ENCODE measurements around the gene JAG2.

DNA sequence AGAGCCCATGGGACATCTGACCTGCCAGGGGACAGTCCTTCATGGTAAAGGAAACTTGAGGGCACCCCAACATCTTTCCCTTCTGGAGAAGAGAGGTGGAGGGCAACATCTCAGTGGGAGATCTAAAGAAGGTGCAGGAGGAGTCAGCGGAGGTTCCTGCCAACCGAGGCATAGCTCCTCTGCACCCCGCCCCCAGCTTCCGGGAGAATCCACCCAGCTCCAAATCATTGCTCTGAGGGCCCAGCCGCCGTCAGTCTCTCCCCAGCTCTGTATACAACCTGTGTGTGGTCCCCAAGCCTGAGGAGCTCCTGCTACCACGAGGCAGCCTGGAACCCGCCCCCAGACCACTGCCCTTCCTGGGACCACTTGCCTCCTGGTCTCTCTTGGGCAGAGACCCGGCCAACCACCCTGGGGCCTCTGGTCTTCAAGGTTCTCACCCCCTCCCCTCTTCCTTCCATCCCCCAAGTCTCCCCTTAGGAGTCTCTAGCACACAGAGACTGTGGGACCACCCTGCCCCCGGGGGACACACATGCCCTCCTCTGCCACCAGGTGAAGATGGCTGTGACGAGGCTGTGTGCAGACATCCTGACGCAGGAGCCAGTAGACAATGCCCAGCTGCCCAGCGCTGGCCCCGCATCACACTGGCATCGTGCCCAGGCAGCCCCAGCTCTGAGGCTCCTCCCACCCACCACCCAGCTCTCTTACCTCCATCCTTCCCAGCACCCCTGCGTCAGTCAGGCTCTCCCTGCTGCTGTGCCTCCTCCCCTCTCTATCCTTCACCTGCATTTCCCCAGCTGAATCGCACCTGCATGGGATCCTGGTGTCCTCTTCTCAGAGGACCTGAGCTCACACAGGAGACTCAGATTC lies 25.6 kb upstream of the JAG2 start:
- TF ChIP-seq POLR2A (IDR thresholded peaks at IDR 0.05; ENCODE audit: low read depth, low read length) (no peak), TAF1 (IDR thresholded peaks at IDR 0.05; ENCODE audit: low read depth, low read length) (no peak), PAX5 (IDR thresholded peaks at IDR 0.05; ENCODE audit: insufficient read depth, low read length, severe bottlenecking) (no peak)

All from GM12891 (cell line).